Upper lobe of left lung (tissue), 4 donors: ENCODE data around the gene TTBK2.

Source experiments
- POLR2A ChIP-seq, 4 donors: fragments of 450-650 bp; IDR thresholded peaks; one replicate each; pipeline ENCODE4 v1.5.1; 2016 to 2017; ENCODE audit warnings: antibody characterized with exemption in 4 of 4, mild to moderate bottlenecking in 2 of 4
- POLR2AphosphoS5 ChIP-seq, 2 donors: sonication (generic); formaldehyde crosslinking; IDR thresholded peaks; one replicate each; pipeline ENCODE4 v1.5.1; 2017; ENCODE audit warnings: antibody characterized with exemption in 2 of 2
- TF ChIP-seq, protein P1 (sequence below), 6 experiments: fragments of 450-650 bp in 4 of 6; fragments of 200-600 bp in 2 of 6; sonication (generic) in 2 of 6; IDR thresholded peaks; one replicate each; pipeline ENCODE4 v1.5.1; 2016 to 2019; ENCODE audit warnings: antibody characterized with exemption in 6 of 6

DNA sequence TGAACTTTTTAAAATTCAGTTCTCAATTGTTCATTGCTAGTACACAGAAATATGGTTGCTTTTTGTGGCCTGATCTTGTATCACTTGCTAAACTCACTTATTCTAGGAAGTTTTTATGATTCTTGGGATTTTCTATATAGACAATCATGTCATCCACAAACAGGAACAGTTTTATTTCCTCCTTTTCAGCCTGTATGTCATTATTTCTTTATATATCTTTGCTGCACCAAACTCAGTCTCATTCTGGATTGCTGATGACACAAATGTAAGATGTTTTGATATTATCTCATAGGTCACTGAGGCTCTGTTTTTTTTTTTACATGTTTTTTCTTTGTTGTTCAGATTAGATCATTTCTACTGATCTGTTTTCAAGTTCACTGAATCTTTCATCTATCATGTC, 71.7 kb downstream of the TTBK2 start:
- TF ChIP-seq POLR2A (IDR thresholded peaks at IDR 0.05) (no peak), POLR2AphosphoS5 (IDR thresholded peaks at IDR 0.05) (no peak)
- TF ChIP-seq, protein P1, sequence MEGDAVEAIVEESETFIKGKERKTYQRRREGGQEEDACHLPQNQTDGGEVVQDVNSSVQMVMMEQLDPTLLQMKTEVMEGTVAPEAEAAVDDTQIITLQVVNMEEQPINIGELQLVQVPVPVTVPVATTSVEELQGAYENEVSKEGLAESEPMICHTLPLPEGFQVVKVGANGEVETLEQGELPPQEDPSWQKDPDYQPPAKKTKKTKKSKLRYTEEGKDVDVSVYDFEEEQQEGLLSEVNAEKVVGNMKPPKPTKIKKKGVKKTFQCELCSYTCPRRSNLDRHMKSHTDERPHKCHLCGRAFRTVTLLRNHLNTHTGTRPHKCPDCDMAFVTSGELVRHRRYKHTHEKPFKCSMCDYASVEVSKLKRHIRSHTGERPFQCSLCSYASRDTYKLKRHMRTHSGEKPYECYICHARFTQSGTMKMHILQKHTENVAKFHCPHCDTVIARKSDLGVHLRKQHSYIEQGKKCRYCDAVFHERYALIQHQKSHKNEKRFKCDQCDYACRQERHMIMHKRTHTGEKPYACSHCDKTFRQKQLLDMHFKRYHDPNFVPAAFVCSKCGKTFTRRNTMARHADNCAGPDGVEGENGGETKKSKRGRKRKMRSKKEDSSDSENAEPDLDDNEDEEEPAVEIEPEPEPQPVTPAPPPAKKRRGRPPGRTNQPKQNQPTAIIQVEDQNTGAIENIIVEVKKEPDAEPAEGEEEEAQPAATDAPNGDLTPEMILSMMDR (IDR thresholded peaks at IDR 0.05), result no peak
